Stimulated activated naive CD8-positive, alpha-beta T cell treated with anti-CD3 and anti-CD28 coated beads, Interleukin-15, Interleukin-2, amounts not matched to agents 100 ng/mL and 50 ng/mL, for 24 hours (primary cell): ENCODE measurements around the gene C14orf180.

Source experiments
- H3K27ac Mint-ChIP-seq: one replicate; pipeline ENCODE4 v1.8.0; 2021; ENCODE audit warnings: mild to moderate bottlenecking, mixed read lengths
- H3K27me3 Mint-ChIP-seq: one replicate; pipeline ENCODE4 v1.8.0; 2021; ENCODE audit warnings: mixed read lengths
- H3K36me3 Mint-ChIP-seq: one replicate; pipeline ENCODE4 v1.8.0; 2021; ENCODE audit warnings: low read depth, mixed read lengths
- H3K4me1 Mint-ChIP-seq: one replicate; pipeline ENCODE4 v1.8.0; 2021; ENCODE audit warnings: low read depth, mixed read lengths
- H3K4me3 Mint-ChIP-seq: one replicate; pipeline ENCODE4 v1.8.0; 2021; ENCODE audit warnings: mild to moderate bottlenecking, mixed read lengths
- H3K9me3 Mint-ChIP-seq: one replicate; pipeline ENCODE4 v1.8.0; 2021; ENCODE audit warnings: mixed read lengths

C14orf180 gene

GRCh38 chr14:104589338-104590195 lies 10.0 kb downstream of the C14orf180 start:
- H3K4me1 Mint-ChIP-seq: no peaks in the 10 kb centered on the region
- H3K27ac Mint-ChIP-seq: no peak overlapping the region
- H3K36me3 Mint-ChIP-seq: no peaks in the 10 kb centered on the region
- no peak overlapping the region for H3K4me3 Mint-ChIP-seq
- no peaks in the 10 kb centered on the region for H3K9me3 Mint-ChIP-seq
- H3K27me3 Mint-ChIP-seq: peaks cover 7% of the 10 kb centered on the region

- H3K27me3 Mint-ChIP-seq: peaks cover 7% of the 10 kb centered on the region
- no peak overlapping the region for H3K27ac Mint-ChIP-seq
- no peak overlapping the region for H3K4me3 Mint-ChIP-seq
- no peaks in the 10 kb centered on the region for H3K4me1 Mint-ChIP-seq
- H3K9me3 Mint-ChIP-seq: no peaks in the 10 kb centered on the region
- H3K36me3 Mint-ChIP-seq: no peaks in the 10 kb centered on the region
Observed at GRCh38 chr14:104590240-104590965, 10.8 kb downstream of the C14orf180 start.

- Mint-ChIP-seq H3K9me3 (no peaks in the 10 kb centered on the region), H3K4me1 (no peaks in the 10 kb centered on the region), H3K27me3 (peaks cover 4% of the 10 kb centered on the region), H3K27ac (no peak overlapping the region), H3K36me3 (no peaks in the 10 kb centered on the region), H3K4me3 (no peak overlapping the region)
Observed at GRCh38 chr14:104591031-104591430, 11.5 kb downstream of the C14orf180 start.

- H3K4me3 Mint-ChIP-seq: no peak overlapping the region
- H3K9me3 Mint-ChIP-seq: no peaks in the 10 kb centered on the region
- no peak overlapping the region for H3K27ac Mint-ChIP-seq
- no peaks in the 10 kb centered on the region for H3K27me3 Mint-ChIP-seq
- no peaks in the 10 kb centered on the region for H3K36me3 Mint-ChIP-seq
- no peaks in the 10 kb centered on the region for H3K4me1 Mint-ChIP-seq
Observed at GRCh38 chr14:104591506-104592291, 12.1 kb downstream of the C14orf180 start.

GRCh38 chr14:104592292-104592672 lies 12.7 kb downstream of the C14orf180 start:
- no peaks in the 10 kb centered on the region for H3K9me3 Mint-ChIP-seq
- no peaks in the 10 kb centered on the region for H3K36me3 Mint-ChIP-seq
- no peaks in the 10 kb centered on the region for H3K27me3 Mint-ChIP-seq
- no peak overlapping the region for H3K4me3 Mint-ChIP-seq
- no peaks in the 10 kb centered on the region for H3K4me1 Mint-ChIP-seq
- H3K27ac Mint-ChIP-seq: no peak overlapping the region

GRCh38 chr14:104592785-104593184 lies 13.2 kb downstream of the C14orf180 start:
- Mint-ChIP-seq H3K9me3 (no peaks in the 10 kb centered on the region), H3K36me3 (no peaks in the 10 kb centered on the region), H3K27me3 (no peaks in the 10 kb centered on the region), H3K27ac (no peak overlapping the region), H3K4me3 (no peak overlapping the region), H3K4me1 (no peaks in the 10 kb centered on the region)

- Mint-ChIP-seq H3K36me3 (no peaks in the 10 kb centered on the region), H3K27me3 (no peaks in the 10 kb centered on the region), H3K9me3 (no peaks in the 10 kb centered on the region), H3K4me3 (no peak overlapping the region), H3K4me1 (no peaks in the 10 kb centered on the region), H3K27ac (no peak overlapping the region)
Observed at GRCh38 chr14:104593241-104593701, 13.7 kb downstream of the C14orf180 start.

GRCh38 chr14:104593710-104594136 lies 14.2 kb downstream of the C14orf180 start:
- Mint-ChIP-seq H3K27ac (no peak overlapping the region), H3K9me3 (no peaks in the 10 kb centered on the region), H3K27me3 (no peaks in the 10 kb centered on the region), H3K36me3 (no peaks in the 10 kb centered on the region), H3K4me3 (no peak overlapping the region), H3K4me1 (no peaks in the 10 kb centered on the region)

- Mint-ChIP-seq H3K27ac (no peak overlapping the region), H3K9me3 (no peaks in the 10 kb centered on the region), H3K4me3 (no peak overlapping the region), H3K36me3 (no peaks in the 10 kb centered on the region), H3K27me3 (no peaks in the 10 kb centered on the region), H3K4me1 (no peaks in the 10 kb centered on the region)
Observed at GRCh38 chr14:104594310-104595046, 14.9 kb downstream of the C14orf180 start.

- no peaks in the 10 kb centered on the region for H3K36me3 Mint-ChIP-seq
Observed at GRCh38 chr14:104595116-104595675, 15.6 kb downstream of the C14orf180 start.

GRCh38 chr14:104595911-104596450 lies 16.4 kb downstream of the C14orf180 start:
- Mint-ChIP-seq H3K4me1 (no peaks in the 10 kb centered on the region), H3K36me3 (no peaks in the 10 kb centered on the region), H3K4me3 (no peak overlapping the region), H3K27me3 (peaks cover 5% of the 10 kb centered on the region), H3K9me3 (no peaks in the 10 kb centered on the region), H3K27ac (no peak overlapping the region)

More at GRCh38 chr14:104595116-104595675, 15.6 kb downstream of the C14orf180 start:
- no peak overlapping the region for H3K4me3 Mint-ChIP-seq
- no peaks in the 10 kb centered on the region for H3K27me3 Mint-ChIP-seq
- no peaks in the 10 kb centered on the region for H3K9me3 Mint-ChIP-seq
- H3K4me1 Mint-ChIP-seq: no peaks in the 10 kb centered on the region
- no peak overlapping the region for H3K27ac Mint-ChIP-seq

- H3K4me3 Mint-ChIP-seq: no peak overlapping the region
- H3K27me3 Mint-ChIP-seq: peaks cover 7% of the 10 kb centered on the region
- no peak overlapping the region for H3K27ac Mint-ChIP-seq
- H3K9me3 Mint-ChIP-seq: no peaks in the 10 kb centered on the region
- H3K4me1 Mint-ChIP-seq: no peaks in the 10 kb centered on the region
- H3K36me3 Mint-ChIP-seq: no peaks in the 10 kb centered on the region
Observed at GRCh38 chr14:104596451-104596918, 16.9 kb downstream of the C14orf180 start.

GRCh38 chr14:104596927-104597351 lies 17.4 kb downstream of the C14orf180 start:
- peaks cover 8% of the 10 kb centered on the region for H3K27me3 Mint-ChIP-seq
- H3K27ac Mint-ChIP-seq: no peak overlapping the region
- H3K9me3 Mint-ChIP-seq: no peaks in the 10 kb centered on the region
- no peaks in the 10 kb centered on the region for H3K36me3 Mint-ChIP-seq
- no peaks in the 10 kb centered on the region for H3K4me1 Mint-ChIP-seq
- H3K4me3 Mint-ChIP-seq: no peak overlapping the region

- H3K36me3 Mint-ChIP-seq: no peaks in the 10 kb centered on the region
- H3K4me1 Mint-ChIP-seq: no peaks in the 10 kb centered on the region
- no peak overlapping the region for H3K27ac Mint-ChIP-seq
- peaks cover 8% of the 10 kb centered on the region for H3K27me3 Mint-ChIP-seq
- no peaks in the 10 kb centered on the region for H3K9me3 Mint-ChIP-seq
- no peak overlapping the region for H3K4me3 Mint-ChIP-seq
Observed at GRCh38 chr14:104597576-104597975, 18.0 kb downstream of the C14orf180 start.
